Right lung (tissue), 5 donors: ENCODE measurements around the gene NAIF1. TPM values are rescaled to one million over a fixed set of nuclear protein-coding genes. Genes with fewer than 3 reads are reported as not detected.
"Not testable (repeated sequence)": the region's sequence is repeated elsewhere in the genome, so short reads cannot be mapped to it uniquely, and the experiment has no call there.

ENCODE experiments used
- DNase-seq, 2 donors: peaks; one replicate each; pipeline ENCODE4 v3.0.0-alpha.2; 2013
- polyA plus RNA-seq, 5 donors: library from polyadenylated mRNA; unstranded; fragments of 120-200 nt; gene quantifications; one replicate each; pipeline versions ENCODE4 v1.2.1 to v1.2.3, GENCODE V29; 2013; ENCODE audit warnings: inconsistent platforms in 1 of 5, low replicate concordance in 1 of 5; ENCODE audit not compliant: insufficient read length in 5 of 5, insufficient read depth in 1 of 5

NAIF1 gene
- polyA plus RNA-seq, 5 donors = 8.0 to 12.6 (median 8.9) TPM

GRCh38 chr9:128033609-128034008 lies 33.5 kb downstream of the NAIF1 start:
- no peak for DNase-seq

DNA sequence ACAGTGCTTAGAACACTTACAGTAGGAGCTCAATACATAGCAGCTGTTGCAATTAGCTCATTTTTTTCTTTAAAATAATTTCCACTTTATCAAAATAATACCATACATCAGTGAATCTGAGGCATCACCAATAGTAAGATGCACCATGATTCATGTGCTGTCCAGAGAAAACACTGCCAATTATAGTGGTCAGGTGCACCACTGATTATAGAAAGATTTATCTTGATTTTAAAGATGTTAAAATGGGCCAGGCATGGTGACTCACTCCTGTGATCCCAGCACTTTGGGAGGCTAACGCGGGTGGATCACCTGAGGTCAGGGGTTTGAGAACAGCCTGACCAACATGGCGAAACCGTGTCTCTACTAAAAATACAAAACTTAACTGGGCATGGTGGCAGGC lies 39.4 kb downstream of the NAIF1 start:
- no peak for DNase-seq

- DNase-seq = no peak
Observed at GRCh38 chr9:128026773-128027541, 40.2 kb downstream of the NAIF1 start.

DNA sequence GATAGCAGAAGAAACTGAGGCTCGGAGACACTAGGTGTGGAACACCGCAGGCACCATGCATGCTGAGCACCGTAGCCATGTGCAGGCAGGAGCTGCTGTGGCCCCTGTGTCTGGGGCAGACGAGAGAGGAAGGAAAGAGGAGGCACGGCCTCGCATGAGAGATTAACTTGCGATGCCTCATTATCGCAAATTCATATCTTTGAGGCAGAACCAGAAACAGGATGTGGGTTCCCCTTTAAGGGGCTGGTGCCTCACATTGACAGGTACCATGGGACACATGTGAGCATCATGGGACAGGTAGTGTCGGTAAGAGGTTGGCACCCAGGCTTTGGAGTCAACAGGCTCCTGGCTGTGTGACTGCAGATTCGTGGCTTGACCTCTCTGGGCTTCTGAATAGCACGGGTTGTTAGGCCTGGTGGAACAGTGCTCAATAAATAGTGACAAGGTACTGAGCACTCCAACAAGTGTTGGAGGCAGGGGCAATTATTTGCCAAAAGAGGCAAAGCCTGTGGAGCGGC lies 40.8 kb downstream of the NAIF1 start:
- DNase-seq = no peak

- DNase-seq = no peak
Observed at GRCh38 chr9:128025736-128026135, 41.4 kb downstream of the NAIF1 start.

DNA sequence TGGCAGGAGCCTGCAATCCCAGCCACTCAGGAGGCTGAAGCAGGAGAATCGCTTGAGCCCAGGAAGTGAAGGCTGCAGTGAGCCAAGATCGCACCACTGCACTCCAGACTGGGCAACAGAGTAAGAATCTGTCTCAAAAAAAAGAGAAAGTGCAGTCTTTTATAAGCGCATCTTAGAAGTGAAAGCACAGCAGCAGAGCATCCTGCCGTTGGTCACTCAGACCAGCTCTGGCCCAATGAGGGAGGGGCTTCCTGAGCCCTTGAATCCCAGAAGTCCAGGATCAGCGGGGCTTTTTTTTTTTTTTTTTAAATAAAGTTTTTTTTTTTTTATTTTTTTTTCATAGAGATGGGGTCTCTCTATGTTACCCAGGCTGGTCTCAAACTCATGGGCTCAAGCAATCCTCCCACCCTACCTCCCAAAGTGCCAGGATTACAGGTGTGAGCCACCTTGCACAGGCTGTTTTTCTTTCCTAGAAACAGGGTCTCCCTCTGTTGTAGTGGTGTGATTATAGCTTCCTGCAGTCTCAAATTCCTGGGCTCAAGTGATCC lies 42.3 kb downstream of the NAIF1 start:
- DNase-seq = no peak

DNA sequence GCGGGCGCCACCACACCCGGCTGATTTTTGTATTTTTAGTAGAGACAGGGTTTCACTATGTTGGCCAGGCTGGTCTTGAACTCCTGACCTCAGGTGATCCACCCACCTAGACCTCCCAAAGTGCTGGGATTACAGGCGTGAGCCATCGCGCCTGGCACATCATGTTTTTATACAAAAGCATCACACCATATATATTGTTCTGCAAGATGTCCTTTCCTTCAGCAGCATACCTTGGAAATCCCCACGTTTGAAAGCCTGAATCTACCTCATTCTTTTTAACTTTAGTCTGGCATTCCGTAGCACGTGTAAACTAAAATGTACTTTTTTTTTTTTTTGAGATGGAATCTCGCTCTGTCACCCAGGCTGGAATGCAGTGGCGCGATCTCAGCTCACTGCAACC lies 43.4 kb downstream of the NAIF1 start:
- DNase-seq = not testable (repeated sequence)

- DNase-seq = no peak
Observed at GRCh38 chr9:128022886-128023285, 44.2 kb downstream of the NAIF1 start.

DNA sequence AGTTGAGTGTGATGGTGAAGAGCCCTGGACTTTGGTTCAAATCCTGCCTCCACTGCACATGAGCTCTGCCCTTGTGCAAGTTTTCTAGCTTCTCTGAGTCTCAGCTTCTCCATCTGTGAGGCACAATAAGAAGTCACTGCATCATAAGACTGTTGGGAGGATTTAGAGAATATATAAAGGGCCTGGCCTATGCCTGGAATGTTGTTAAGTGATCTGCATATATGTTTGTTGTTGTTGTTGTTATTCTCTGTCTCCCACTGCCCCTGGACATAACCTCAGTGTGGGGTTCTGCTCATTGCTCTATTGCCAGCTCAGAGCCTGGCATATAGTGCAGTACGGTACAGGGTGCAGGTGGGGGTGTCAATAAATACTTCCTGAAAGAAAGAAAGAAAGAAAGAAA lies 46.0 kb downstream of the NAIF1 start:
- DNase-seq = no peak

- no peak for DNase-seq
Observed at GRCh38 chr9:128020692-128021091, 46.4 kb downstream of the NAIF1 start.

DNA sequence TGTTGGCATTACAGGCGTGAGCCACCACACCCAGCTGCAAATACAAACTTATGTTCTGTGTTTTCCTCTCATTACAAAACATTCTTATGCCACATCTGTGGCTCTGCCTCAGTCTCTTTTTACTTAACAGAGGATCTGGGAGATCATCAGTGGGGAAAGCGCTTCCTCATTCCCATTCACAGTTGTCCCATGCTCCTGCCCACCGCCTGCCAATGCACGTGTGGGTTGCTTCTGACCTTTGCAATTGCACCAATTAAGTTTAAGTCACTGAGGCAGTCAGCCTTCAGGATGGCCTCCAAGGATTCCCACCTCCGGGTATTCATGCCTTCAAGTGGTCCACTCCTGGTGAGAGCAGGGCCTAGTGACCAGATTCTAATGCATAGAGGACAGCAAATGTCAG lies 51.4 kb downstream of the NAIF1 start:
- no peak for DNase-seq

Other genes starting within 250 kb of the NAIF1 start
- 100 to 1,000 TPM in 2 of 5 donors, 10 to 100 TPM in 3; 61.2 to 124 (median 74.6) TPM for gene ENG, start 212.7 kb downstream of the NAIF1 start, polyA plus RNA-seq
- gene AK1, start 189.6 kb downstream of the NAIF1 start, polyA plus RNA-seq = 100 to 1,000 TPM in 1 of 5 donors, 10 to 100 TPM in 4; 40.3 to 158 (median 59.3) TPM
- gene ST6GALNAC6, start 167.7 kb downstream of the NAIF1 start, polyA plus RNA-seq = 10 to 100 TPM; 37.8 to 62.9 (median 47.2) TPM
- gene ST6GALNAC4, start 150.3 kb downstream of the NAIF1 start, polyA plus RNA-seq = 10 to 100 TPM; 16.4 to 40.5 (median 25.1) TPM
- gene PIP5KL1, start 136.5 kb downstream of the NAIF1 start, polyA plus RNA-seq = 1 to 10 TPM; 2.6 to 5.9 (median 3.4) TPM
- 10 to 100 TPM; 31.8 to 43.4 (median 36.9) TPM for gene DPM2, start 129.5 kb downstream of the NAIF1 start, polyA plus RNA-seq
- gene EEIG1, start 86.3 kb downstream of the NAIF1 start, polyA plus RNA-seq = 10 to 100 TPM; 24.7 to 44.2 (median 39.1) TPM
- 10 to 100 TPM; 12.8 to 16.1 (median 13.1) TPM for gene SLC25A25, start 912 bp upstream of the NAIF1 start, polyA plus RNA-seq
- gene PTGES2, start 60.4 kb upstream of the NAIF1 start, polyA plus RNA-seq = 10 to 100 TPM; 25.9 to 50.8 (median 31.5) TPM
- gene LCN2, start 82.1 kb upstream of the NAIF1 start, polyA plus RNA-seq = 1 to 10 TPM; 1.2 to 1.9 (median 1.5) TPM
- gene BBLN, start 92.9 kb upstream of the NAIF1 start, polyA plus RNA-seq = 10 to 100 TPM; 22.0 to 60.2 (median 33.4) TPM
- 100 to 1,000 TPM; 120 to 157 (median 155) TPM for gene CIZ1, start 124.3 kb upstream of the NAIF1 start, polyA plus RNA-seq
- gene DNM1, start 136.1 kb upstream of the NAIF1 start, polyA plus RNA-seq = 10 to 100 TPM; 42.3 to 88.2 (median 59.5) TPM
- gene GOLGA2, start 208.7 kb upstream of the NAIF1 start, polyA plus RNA-seq = 100 to 1,000 TPM; 106 to 133 (median 126) TPM
- 10 to 100 TPM; 29.0 to 37.1 (median 34.5) TPM for gene SWI5, start 209.0 kb upstream of the NAIF1 start, polyA plus RNA-seq